Glomerular visceral epithelial cell (primary cell): ENCODE results near the gene ZSCAN2.

Source experiments
- DNase-seq: peaks from one replicate; pipeline ENCODE4 v3.0.0-alpha.2; 2016; ENCODE audit errors: extremely low spot score

The ZSCAN2 gene

GRCh38 chr15:84598993-84599392 lies 1.8 kb upstream of the ZSCAN2 start:
- peak; percentile 46 for DNase-seq

GRCh38 chr15:84599906-84600305 lies 903 bp upstream of the ZSCAN2 start:
- no peak for DNase-seq

- peak; percentile 80 for DNase-seq
Observed at GRCh38 chr15:84600331-84600686, 500 bp upstream of the ZSCAN2 start.

GRCh38 chr15:84601555-84601838 lies 688 bp downstream of the ZSCAN2 start:
- DNase-seq: no peak

GRCh38 chr15:84603630-84604379 lies 3.0 kb downstream of the ZSCAN2 start:
- DNase-seq: no peak

DNA sequence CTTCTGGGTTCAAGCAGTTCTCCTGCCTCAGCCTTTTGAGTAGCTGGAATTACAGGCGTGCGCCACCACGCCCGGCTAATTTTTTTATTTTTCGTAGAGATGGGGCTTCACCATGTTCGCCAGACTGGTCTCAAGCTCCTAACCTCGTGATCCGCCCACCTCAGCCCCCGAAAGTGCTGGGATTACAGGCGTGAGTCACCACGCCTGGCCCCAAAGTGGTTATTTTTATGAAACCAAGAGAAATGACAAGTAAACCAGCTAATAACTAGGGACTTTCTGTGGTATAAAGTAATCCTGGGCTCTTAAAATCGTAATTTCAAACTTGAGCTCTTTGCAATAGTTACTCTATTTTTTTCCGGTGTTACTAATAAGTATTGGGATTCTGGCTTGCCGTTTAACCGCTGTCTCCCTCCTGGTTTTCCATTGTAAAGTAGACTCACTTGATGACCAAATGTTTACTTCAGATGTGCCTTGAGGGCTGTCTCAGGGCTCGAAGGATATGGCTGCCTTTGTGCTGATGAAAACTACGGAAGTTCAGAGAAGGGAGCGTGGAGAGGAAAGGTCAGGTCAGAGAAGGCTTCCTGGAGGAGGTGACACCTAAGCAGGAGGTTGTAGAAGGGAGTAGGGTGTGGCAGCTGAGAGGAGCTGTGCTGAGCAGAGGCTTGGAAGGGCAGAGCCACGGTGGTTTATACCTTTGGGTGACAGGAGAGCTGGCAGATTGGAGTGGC lies 4.2 kb downstream of the ZSCAN2 start:
- no peak for DNase-seq

GRCh38 chr15:84605554-84605882 lies 4.7 kb downstream of the ZSCAN2 start:
- DNase-seq: no peak

- no peak for DNase-seq
Observed at GRCh38 chr15:84606653-84607120, 5.9 kb downstream of the ZSCAN2 start.

DNA sequence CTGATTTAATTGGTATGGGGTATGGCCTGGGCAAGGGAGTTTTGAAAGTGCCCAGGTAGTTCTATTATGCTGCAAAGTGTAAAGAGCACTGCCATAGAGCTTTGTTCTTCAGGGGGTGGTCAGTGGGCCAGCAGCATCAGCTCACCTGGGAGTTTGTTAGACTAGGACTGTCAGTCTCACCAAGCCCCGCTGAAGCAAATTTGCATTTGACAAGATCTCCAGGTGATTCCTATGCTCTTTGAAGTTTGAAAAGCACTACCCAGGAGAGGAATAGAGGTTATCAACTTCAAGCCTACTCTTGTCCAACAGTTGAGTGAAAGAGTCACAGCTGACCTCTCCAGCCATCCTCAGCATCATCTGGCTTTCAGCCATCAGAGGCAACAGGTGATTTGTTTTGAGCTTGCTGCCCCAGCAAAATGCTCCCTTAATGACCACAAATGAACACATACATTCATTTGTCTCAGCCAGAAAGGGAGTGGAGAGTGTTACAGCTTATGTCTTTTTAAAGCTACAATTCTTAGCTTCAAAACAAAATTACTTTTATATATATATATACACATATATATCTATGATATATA lies 8.0 kb downstream of the ZSCAN2 start:
- DNase-seq: no peak

- no peak for DNase-seq
Observed at GRCh38 chr15:84609818-84610525, 9.2 kb downstream of the ZSCAN2 start.

- no peak for DNase-seq
Observed at GRCh38 chr15:84611631-84612030, 10.8 kb downstream of the ZSCAN2 start.

DNA sequence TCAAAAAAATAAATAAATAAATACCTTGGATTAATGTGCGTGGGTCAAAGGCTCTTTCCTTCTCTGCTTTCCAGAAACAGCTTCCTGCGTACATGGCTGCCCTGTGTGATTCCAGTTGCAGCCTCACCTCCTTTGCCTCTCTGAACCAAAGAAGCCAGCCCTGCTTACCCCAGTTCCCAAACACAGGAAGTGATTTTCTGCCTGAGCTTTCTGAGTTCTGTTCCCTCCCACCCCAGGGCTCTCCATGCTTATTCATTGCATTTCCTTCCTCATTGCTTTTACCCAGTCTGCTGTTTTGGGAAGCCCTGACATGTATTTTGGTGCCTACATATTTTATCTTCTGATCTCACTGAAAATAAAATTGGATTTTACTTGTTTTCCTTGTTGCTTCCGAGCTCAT lies 15.4 kb downstream of the ZSCAN2 start:
- DNase-seq: no peak

- DNase-seq: no peak
Observed at GRCh38 chr15:84620626-84621025, 19.8 kb downstream of the ZSCAN2 start.

DNA sequence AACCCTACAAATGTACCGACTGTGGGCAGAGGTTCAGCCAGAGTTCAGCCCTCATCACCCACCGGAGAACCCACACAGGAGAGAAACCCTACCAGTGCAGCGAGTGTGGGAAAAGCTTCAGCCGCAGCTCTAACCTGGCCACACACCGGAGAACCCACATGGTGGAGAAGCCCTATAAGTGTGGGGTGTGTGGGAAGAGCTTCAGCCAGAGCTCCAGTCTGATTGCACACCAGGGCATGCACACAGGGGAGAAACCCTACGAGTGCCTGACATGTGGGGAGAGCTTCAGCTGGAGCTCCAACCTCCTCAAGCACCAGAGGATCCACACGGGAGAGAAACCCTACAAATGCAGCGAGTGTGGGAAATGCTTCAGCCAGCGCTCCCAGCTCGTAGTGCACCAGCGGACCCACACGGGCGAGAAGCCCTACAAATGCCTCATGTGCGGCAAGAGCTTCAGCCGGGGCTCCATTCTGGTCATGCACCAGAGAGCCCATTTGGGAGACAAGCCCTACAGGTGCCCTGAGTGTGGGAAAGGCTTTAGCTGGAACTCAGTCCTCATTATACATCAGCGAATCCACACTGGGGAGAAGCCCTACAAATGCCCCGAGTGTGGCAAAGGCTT lies 20.7 kb downstream of the ZSCAN2 start:
- no peak for DNase-seq

DNA sequence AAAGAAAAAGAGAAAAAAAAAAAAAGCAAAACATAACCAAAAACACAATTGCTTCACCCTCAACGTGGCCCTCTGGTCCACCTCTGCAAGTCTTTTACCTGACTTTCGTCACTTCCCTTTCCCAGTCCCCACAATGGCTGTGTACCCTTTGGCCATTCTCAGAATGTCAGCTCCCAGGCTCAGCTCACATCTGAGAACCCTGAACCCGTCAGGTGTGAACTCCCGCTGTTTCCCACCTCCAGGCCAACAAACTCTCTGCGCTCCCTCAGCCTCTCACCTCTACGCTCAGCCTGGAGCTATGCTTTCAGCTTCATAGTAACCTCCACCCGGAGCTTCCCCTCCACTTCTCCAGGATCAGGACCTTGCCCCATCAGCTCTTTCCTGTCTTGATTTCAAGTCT lies 23.6 kb downstream of the ZSCAN2 start:
- no peak for DNase-seq

DNA sequence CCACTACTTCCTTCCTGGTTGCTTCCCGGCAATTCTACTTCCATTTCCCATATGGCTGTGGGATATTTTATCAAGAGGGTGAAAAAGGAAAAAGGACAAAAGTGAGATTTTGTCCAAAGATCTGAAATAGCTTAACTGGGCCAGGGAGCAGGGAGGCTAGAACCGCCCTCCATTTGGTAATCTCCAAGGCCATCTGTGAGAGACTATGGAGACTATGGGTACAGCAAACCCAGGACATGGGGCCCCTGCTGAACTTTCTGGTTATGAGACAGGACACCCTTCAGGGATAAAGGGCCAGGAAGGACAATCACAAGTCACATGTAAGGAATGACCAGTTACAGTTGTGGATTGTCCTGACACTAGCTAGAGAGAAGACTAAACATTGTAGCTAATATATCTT lies 24.3 kb downstream of the ZSCAN2 start:
- DNase-seq: no peak

DNA sequence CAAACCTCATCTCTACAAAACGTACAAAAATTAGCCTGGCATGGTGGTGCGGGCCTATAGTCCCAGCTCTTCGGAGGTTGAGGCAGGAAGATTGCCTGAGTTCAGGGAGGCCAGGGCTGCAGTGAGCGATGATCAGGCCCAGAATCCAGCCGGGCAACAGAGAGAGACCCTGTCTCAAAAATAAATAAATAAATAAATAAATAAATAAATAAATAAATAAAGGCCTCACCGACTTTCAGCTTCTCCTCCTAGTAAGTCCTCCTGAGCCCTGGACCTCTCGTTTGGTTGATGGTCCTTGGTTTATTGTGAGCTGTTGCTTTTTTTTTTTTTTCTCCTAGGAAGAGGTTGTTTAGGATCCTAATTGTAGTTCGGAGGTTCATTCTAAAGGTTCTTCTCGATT lies 28.2 kb downstream of the ZSCAN2 start:
- no peak for DNase-seq

DNA sequence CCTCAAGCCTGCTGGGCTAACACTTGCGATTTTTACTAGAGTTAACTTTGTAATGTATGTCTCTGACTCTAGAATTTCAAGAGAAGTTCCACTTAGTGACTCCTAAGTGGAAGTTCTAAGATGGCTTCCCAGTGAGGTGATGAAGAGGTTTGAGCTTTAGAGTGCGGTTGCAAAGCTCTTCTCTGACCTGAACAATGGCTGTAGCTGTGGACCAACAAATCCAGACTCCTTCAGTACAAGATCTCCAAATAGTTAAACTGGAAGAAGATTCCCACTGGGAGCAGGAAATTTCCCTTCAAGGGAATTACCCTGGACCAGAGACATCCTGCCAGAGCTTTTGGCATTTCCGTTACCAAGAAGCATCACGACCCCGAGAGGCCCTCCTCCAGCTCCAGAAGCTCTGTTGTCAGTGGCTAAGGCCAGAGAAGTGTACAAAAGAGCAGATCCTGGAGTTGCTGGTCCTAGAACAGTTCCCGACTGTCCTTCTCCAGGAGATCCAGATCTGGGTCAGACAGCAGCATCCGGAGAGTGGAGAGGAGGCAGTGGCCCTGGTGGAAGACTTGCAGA lies 31.0 kb downstream of the ZSCAN2 start:
- no peak for DNase-seq

DNA sequence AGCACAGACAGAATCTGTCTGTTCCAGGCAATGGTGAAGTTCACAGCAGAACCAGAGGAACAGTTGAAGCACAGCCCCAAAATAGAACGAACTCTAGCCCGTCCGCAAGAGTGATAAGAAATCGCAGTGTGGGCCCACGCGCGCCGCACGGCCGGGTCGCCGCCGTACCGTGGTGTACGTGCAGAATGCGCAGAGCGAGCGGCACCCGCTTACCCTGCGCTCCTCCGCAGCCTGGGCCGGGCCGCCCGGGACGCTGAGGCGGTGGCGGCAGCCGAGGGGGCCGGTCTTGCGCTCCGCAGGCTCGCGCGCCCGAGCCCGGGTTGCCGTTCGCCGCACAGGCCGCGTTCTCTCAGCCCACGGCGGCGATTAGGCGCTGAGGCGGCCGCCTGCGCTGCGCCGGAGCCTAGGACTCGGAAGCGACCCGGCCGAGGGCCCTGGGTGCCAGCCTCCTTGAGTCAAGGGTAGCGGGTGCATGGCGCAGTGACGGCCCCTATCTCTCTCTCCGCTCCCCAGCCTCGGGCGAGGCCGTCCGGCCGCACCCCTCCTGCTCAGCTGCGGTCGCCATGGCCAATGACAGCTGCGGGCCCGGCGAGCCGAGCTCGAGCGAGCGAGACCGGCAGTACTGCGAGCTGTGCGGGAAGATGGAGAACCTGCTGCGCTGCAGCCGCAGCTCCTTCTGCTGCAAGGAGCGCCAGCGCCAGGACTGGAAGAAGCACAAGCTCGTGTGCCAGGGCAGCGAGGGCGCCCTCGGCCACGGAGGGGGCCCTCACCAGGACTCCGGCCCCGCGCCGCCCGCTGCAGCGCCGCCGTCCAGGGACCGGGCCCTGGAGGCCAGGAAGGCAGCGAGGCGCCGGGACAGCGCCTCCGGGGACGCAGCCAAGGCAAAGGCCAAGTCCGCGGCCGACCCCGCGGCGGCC lies 32.8 kb downstream of the ZSCAN2 start:
- peak; percentile 65 for DNase-seq

- DNase-seq: no peak
Observed at GRCh38 chr15:84634228-84634837, 33.5 kb downstream of the ZSCAN2 start.
